HepG2 (cell line): ENCODE data around the gene OST4. TPM values are rescaled to one million over a fixed set of nuclear protein-coding genes. Genes with fewer than 3 reads are reported as not detected.

Experiments
- ATAC-seq: fragments of 200-7000 bp; cut with Tn5 transposase; 3 replicates; pipeline ENCODE4 v1.9.1; 2020; ENCODE audit warnings: mild to moderate bottlenecking, moderate library complexity
- BruUV-seq: library from RNA; stranded (reverse); fragments of 400-500 nt; replicated peaks from 2 replicates; lab custom pipeline; 2021; lab: Mats Ljungman, UMichigan
- CTCF ChIA-PET: fragments of 300-600 bp; formaldehyde crosslinking; extraction: SDS; loops from one replicate; lab custom pipeline; 2021; ENCODE audit warnings: low total read pairs, inconsistent platforms, low intra/inter-chr PET ratio; lab: Yijun Ruan, JAX
- POLR2A ChIA-PET: fragments of 350-600 bp; sonication (Branson Sonifier 250); formaldehyde crosslinking; loops from one replicate; lab custom pipeline; 2020; ENCODE audit warnings: antibody characterized with exemption, inconsistent platforms; lab: Yijun Ruan, JAX
- DNase-seq: peaks from one replicate; pipeline ENCODE4 v3.0.0-alpha.2; 2015; ENCODE audit warnings: low spot score
- FAIRE-seq: peaks from 3 replicates; lab custom pipeline; 2011; peaks lifted over from hg19 to GRCh38; lab: Jason Lieb, UNC
- H2AFZ ChIP-seq: one replicate; pipeline ENCODE4 v1.6.1; 2011; ENCODE audit warnings: low read length, inconsistent platforms
- H3K27ac ChIP-seq: fragments of 300-600 bp; 3 replicates; pipeline ENCODE4 v1.8.0; 2011; ENCODE audit warnings: mixed run types, mild to moderate bottlenecking, mixed read lengths, low read length, inconsistent platforms; ENCODE audit not compliant: insufficient read depth; ENCODE audit errors: extremely low read length
- H3K27me3 ChIP-seq, 2 experiments: fragments of 200-600 bp in 1 of 2; 2 replicates in 1 of 2; 3 replicates in 1 of 2; pipeline versions ENCODE4 v1.6.0 to v1.8.0; 2011; ENCODE audit warnings: low read length in 2 of 2, mild to moderate bottlenecking in 2 of 2, moderate library complexity in 2 of 2, inconsistent platforms in 1 of 2; ENCODE audit not compliant: insufficient read depth in 2 of 2, control insufficient read depth in 1 of 2
- H3K36me3 ChIP-seq, 2 experiments: fragments of 200-600 bp in 1 of 2; replicated peaks in 1 of 2; 2 replicates in 1 of 2; 3 replicates in 1 of 2; pipeline versions ENCODE4 v1.5.1 to v1.8.0; 2011; ENCODE audit warnings: low read length in 2 of 2, inconsistent platforms in 1 of 2; ENCODE audit not compliant: insufficient read depth in 2 of 2, control insufficient read depth in 1 of 2
- H3K4me1 ChIP-seq: 2 replicates; pipeline ENCODE4 v1.5.1; 2012; ENCODE audit warnings: low read length, inconsistent platforms; ENCODE audit not compliant: insufficient read depth
- H3K4me2 ChIP-seq: 2 replicates; pipeline ENCODE4 v1.6.0; 2011; ENCODE audit warnings: low read depth, low read length, inconsistent platforms
- H3K4me3 ChIP-seq, 3 experiments: fragments of 200-600 bp in 1 of 3; sonication (generic), shearing (Covaris generic) in 1 of 3; replicated peaks in 1 of 3; 2 replicates each; pipeline ENCODE4 v1.5.1; 2011 to 2016; ENCODE audit warnings: low read length in 3 of 3, inconsistent platforms in 2 of 3, low read depth in 2 of 3, mild to moderate bottlenecking in 2 of 3, control low read depth in 1 of 3, mixed read lengths in 1 of 3; ENCODE audit not compliant: insufficient read depth in 1 of 3
- H3K79me2 ChIP-seq: one replicate; pipeline ENCODE4 v1.6.1; 2011; ENCODE audit warnings: low read length, inconsistent platforms; ENCODE audit not compliant: insufficient read depth
- H3K9ac ChIP-seq: 2 replicates; pipeline ENCODE4 v1.6.0; 2011; ENCODE audit warnings: mild to moderate bottlenecking, low read depth, low read length, inconsistent platforms; ENCODE audit not compliant: insufficient read depth
- H3K9me3 ChIP-seq: 2 replicates; pipeline ENCODE4 v1.5.1; 2012; ENCODE audit warnings: mild to moderate bottlenecking, low read length
- H4K20me1 ChIP-seq: 2 replicates; pipeline ENCODE4 v1.6.0; 2011; ENCODE audit warnings: inconsistent platforms, mild to moderate bottlenecking, low read length, moderate library complexity; ENCODE audit not compliant: insufficient read depth
- BORCS8-MEF2B ChIP-seq: sonication (generic); formaldehyde crosslinking; IDR thresholded peaks from 2 replicates; pipeline ENCODE4 v1.8.0; 2022; ENCODE audit warnings: mild to moderate bottlenecking, missing genetic modification reagents
- HOXA7 ChIP-seq: sonication (generic); formaldehyde crosslinking; IDR thresholded peaks from 2 replicates; pipeline ENCODE4 v1.8.1; 2022; ENCODE audit warnings: mild to moderate bottlenecking, missing genetic modification reagents, moderate library complexity
- PPARG ChIP-seq: conservative IDR thresholded peaks from 2 replicates; pipeline ENCODE4 v1.6.1; 2016; ENCODE audit warnings: missing biosample characterization, missing genetic modification reagents
- SIN3A ChIP-seq: IDR thresholded peaks from 2 replicates; pipeline ENCODE4 v1.6.1; 2011; ENCODE audit warnings: low read depth, mild to moderate bottlenecking, control low read depth, low read length, borderline replicate concordance
- SSRP1 ChIP-seq: IDR thresholded peaks from 2 replicates; pipeline ENCODE4 v1.6.1; 2016; ENCODE audit warnings: control low read depth
- TSC22D2 ChIP-seq: sonication (generic); formaldehyde crosslinking; IDR thresholded peaks from 2 replicates; pipeline ENCODE4 v1.5.1; 2020; ENCODE audit warnings: missing genetic modification reagents, mild to moderate bottlenecking, borderline replicate concordance
- ZNF687 ChIP-seq: sonication (generic); formaldehyde crosslinking; IDR thresholded peaks from 2 replicates; pipeline ENCODE4 v1.5.1; 2020; ENCODE audit warnings: mild to moderate bottlenecking, missing genetic modification reagents, moderate library complexity
- ZSCAN30 ChIP-seq: sonication (generic); formaldehyde crosslinking; IDR thresholded peaks from 2 replicates; pipeline ENCODE4 v1.5.0; 2020; ENCODE audit warnings: mild to moderate bottlenecking, missing genetic modification reagents
- WGBS: methylation state at CpG from one replicate; pipeline ENCODE4 v1.1.6; 2017; ENCODE audit warnings: low lambda C conversion rate; 5-methylcytosine and 5-hydroxymethylcytosine counted together
- in situ Hi-C: cut with HindIII; loops from 2 replicates; pipeline ENCODE4 v1.10.0; 2017; ENCODE audit warnings: low pct_unique_long_range_greater_than_20kb; ENCODE audit not compliant: extremely low pct_ligation_motif_present
- intact Hi-C: fragments of 100-400 bp; cut with micrococcal nuclease; formaldehyde crosslinking; loops from one replicate; pipeline ENCODE4 v1.10.0; 2022; ENCODE audit not compliant: unreplicated experiment
- polyA plus RNA-seq, 8 experiments: library from polyadenylated mRNA; depleted of rRNA in 3 of 8; stranded (reverse) in 7 of 8; unstranded in 1 of 8; fragments of >200 nt; fragmentation: Illumina TruSeq in 4 of 8; extraction: Trizol in 4 of 8; gene quantifications; 2 replicates each; pipeline versions ENCODE4 v1.2.1 to v1.2.3, GENCODE V29; 2011 to 2016; ENCODE audit warnings: low read depth in 4 of 8, missing spikeins in 1 of 8, mixed read lengths in 1 of 8; ENCODE audit not compliant: insufficient read depth in 1 of 8
- total RNA-seq, 5 experiments: library from RNA; depleted of rRNA; stranded (reverse); fragments of >200 nt; fragmentation: Illumina TruSeq; extraction: Trizol; gene quantifications; 2 replicates each; pipeline ENCODE4 v1.2.3, GENCODE V29; 2016; ENCODE audit warnings: low read depth in 1 of 5
- TF ChIP-seq, protein P1 (sequence below): sonication (generic); formaldehyde crosslinking; IDR thresholded peaks from 2 replicates; pipeline ENCODE4 v1.5.1; 2020; ENCODE audit warnings: missing genetic modification reagents, mild to moderate bottlenecking, borderline replicate concordance
- TF ChIP-seq, protein P2 (sequence below): sonication (generic); formaldehyde crosslinking; IDR thresholded peaks from 2 replicates; pipeline ENCODE4 v1.4.0; 2020; ENCODE audit warnings: missing genetic modification reagents, borderline replicate concordance

The OST4 gene
- total and polyA plus RNA-seq, 2 of the 13 experiments (the other 11 are each of a cell fraction or from before 2014, with no cell fraction given) = 498 to 584 TPM

GRCh38 chr2:27069436-27069835 lies 2.0 kb downstream of the OST4 start:
- no peak for FAIRE-seq
- TF ChIP-seq, protein P1, sequence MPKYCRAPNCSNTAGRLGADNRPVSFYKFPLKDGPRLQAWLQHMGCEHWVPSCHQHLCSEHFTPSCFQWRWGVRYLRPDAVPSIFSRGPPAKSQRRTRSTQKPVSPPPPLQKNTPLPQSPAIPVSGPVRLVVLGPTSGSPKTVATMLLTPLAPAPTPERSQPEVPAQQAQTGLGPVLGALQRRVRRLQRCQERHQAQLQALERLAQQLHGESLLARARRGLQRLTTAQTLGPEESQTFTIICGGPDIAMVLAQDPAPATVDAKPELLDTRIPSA = no peak
- TF ChIP-seq ZNF687 (CRISPR knock-in tag) = peak; percentile 24; the same call in 1 of the 2 replicates
- no peak for TF ChIP-seq PPARG
- TF ChIP-seq, protein P2, sequence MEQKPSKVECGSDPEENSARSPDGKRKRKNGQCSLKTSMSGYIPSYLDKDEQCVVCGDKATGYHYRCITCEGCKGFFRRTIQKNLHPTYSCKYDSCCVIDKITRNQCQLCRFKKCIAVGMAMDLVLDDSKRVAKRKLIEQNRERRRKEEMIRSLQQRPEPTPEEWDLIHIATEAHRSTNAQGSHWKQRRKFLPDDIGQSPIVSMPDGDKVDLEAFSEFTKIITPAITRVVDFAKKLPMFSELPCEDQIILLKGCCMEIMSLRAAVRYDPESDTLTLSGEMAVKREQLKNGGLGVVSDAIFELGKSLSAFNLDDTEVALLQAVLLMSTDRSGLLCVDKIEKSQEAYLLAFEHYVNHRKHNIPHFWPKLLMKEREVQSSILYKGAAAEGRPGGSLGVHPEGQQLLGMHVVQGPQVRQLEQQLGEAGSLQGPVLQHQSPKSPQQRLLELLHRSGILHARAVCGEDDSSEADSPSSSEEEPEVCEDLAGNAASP (CRISPR knock-in tag) = no peak
- no peak for TF ChIP-seq TSC22D2
- no peak for TF ChIP-seq ZSCAN30 (CRISPR knock-in tag)
- TF ChIP-seq SSRP1 (CRISPR knock-in tag) = 0 out of 2 replicates have a peak, but pooled peaks have one; percentile 54
- 0 out of 2 replicates have a peak, but pooled peaks have one; percentile 10 for TF ChIP-seq SIN3A
- TF ChIP-seq HOXA7 (CRISPR knock-in tag) = no peak
- 0 out of 2 replicates have a peak, but pooled peaks have one; percentile 31 for TF ChIP-seq BORCS8-MEF2B (CRISPR knock-in tag)
- no peaks in the 10 kb centered on the region for H3K9me3 ChIP-seq
- peak overlapping the region in 2 of 3 experiments; percentile 98 to 99; a peak in 2 of 6 replicates for H3K4me3 ChIP-seq
- H3K79me2 ChIP-seq = peaks cover 30% of the 10 kb centered on the region
- no peaks in the 10 kb centered on the region for H4K20me1 ChIP-seq
- H3K9ac ChIP-seq = peak overlapping the region; percentile 97
- peaks cover 50% of the 10 kb centered on the region for H3K4me1 ChIP-seq
- intact Hi-C loops = no loop called here
- 98% methylated on average over 5 of the region's 6 CpGs for WGBS
- ChIA-PET POLR2A (interaction anchor here (1.1 to 11.6 kb wide), 3 partner anchors 11 to 18 kb away, joined by 3 to 100 read pairs (median 19); partner anchors contain the start of gene AGBL5), CTCF (no interaction called here)
- no peak for ATAC-seq
- in situ Hi-C loops = no loop called here
- H3K4me2 ChIP-seq = peak overlapping the region; percentile 96
- H3K27ac ChIP-seq = no peak overlapping the region
- H2AFZ ChIP-seq = no peak overlapping the region
- peaks cover 0 to 7% of the 10 kb centered on the region in 2 experiments; a peak in 2 of 5 replicates for H3K27me3 ChIP-seq
- BruUV-seq = no TSS peak
- no peak for DNase-seq
- peaks cover 15 to 27% of the 10 kb centered on the region in 2 experiments for H3K36me3 ChIP-seq
